Measurements from ENCODE around the gene EML6.

The EML6 gene

GRCh38 chr2:54879598-54880332 is 156.3 kb downstream of the EML6 start:
- no peak for DNase-seq (ENCODE audit: low read depth)
- H3K4me3 ChIP-seq (ENCODE audit: low read length), result no peak overlapping the region
- TF ChIP-seq, protein P1, sequence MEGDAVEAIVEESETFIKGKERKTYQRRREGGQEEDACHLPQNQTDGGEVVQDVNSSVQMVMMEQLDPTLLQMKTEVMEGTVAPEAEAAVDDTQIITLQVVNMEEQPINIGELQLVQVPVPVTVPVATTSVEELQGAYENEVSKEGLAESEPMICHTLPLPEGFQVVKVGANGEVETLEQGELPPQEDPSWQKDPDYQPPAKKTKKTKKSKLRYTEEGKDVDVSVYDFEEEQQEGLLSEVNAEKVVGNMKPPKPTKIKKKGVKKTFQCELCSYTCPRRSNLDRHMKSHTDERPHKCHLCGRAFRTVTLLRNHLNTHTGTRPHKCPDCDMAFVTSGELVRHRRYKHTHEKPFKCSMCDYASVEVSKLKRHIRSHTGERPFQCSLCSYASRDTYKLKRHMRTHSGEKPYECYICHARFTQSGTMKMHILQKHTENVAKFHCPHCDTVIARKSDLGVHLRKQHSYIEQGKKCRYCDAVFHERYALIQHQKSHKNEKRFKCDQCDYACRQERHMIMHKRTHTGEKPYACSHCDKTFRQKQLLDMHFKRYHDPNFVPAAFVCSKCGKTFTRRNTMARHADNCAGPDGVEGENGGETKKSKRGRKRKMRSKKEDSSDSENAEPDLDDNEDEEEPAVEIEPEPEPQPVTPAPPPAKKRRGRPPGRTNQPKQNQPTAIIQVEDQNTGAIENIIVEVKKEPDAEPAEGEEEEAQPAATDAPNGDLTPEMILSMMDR (conservative IDR thresholded peaks at IDR 0.05; ENCODE audit: low read depth, low read length), result no peak

- H3K4me3 ChIP-seq (ENCODE audit: low read length), result no peak overlapping the region
- TF ChIP-seq, protein P1 (conservative IDR thresholded peaks at IDR 0.05; ENCODE audit: low read depth, low read length), result no peak
- no peak for DNase-seq (ENCODE audit: low read depth)
Measured at GRCh38 chr2:54880428-54880827, 157.0 kb downstream of the EML6 start.

GRCh38 chr2:54881759-54882158 is 158.3 kb downstream of the EML6 start:
- H3K4me3 ChIP-seq (ENCODE audit: low read length), result no peak overlapping the region
- TF ChIP-seq, protein P1 (conservative IDR thresholded peaks at IDR 0.05; ENCODE audit: low read depth, low read length), result no peak
- DNase-seq (ENCODE audit: low read depth), result no peak

DNA sequence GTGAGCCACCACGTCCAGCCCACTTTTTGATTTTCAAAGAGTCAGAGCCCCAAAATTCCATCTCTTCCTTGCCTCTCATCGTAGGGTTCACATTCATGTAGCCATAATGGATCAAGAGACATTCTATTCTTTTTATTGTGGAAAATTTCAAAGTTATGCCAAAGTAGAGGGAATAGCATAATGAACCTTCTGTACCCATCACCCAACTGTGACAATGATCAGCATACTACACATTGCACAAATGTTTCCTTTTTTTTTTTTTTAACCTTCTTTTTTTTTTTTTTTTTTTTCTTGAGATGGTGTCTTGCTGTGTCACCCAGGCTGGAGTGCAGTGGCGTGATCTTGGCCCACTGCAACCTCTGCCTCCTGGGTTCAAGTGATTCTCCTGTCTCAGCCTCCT is 162.4 kb downstream of the EML6 start:
- no peak for DNase-seq (ENCODE audit: low read depth)
- TF ChIP-seq, protein P1 (conservative IDR thresholded peaks at IDR 0.05; ENCODE audit: low read depth, low read length), result no peak
- H3K4me3 ChIP-seq (ENCODE audit: low read length), result no peak overlapping the region

- H3K4me3 ChIP-seq (ENCODE audit: low read length), result no peak overlapping the region
- TF ChIP-seq, protein P1 (conservative IDR thresholded peaks at IDR 0.05; ENCODE audit: low read depth, low read length), result no peak
- DNase-seq (ENCODE audit: low read depth), result no peak
Measured at GRCh38 chr2:54887850-54888545, 164.5 kb downstream of the EML6 start.

DNA sequence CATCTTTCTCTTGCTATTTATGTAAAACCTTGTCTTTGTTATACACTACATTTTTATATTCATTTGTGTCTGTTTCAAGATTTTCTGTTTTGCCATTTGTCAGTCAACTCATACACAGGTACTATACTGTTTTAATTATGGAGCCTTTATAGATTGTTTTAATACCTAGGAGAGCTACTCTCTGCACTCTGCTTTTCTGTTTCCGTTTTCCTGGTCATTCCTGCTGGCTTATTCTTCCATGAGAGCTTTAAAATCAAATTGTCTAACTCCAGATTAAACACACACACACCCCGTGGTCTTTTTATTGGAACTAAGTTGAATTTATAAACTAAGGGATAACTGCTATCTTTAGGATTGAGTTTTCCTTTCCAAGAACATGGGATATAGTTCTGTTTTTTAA is 165.6 kb downstream of the EML6 start:
- no peak for DNase-seq (ENCODE audit: low read depth)
- TF ChIP-seq, protein P1 (conservative IDR thresholded peaks at IDR 0.05; ENCODE audit: low read depth, low read length), result no peak
- H3K4me3 ChIP-seq (ENCODE audit: low read length), result no peak overlapping the region

DNA sequence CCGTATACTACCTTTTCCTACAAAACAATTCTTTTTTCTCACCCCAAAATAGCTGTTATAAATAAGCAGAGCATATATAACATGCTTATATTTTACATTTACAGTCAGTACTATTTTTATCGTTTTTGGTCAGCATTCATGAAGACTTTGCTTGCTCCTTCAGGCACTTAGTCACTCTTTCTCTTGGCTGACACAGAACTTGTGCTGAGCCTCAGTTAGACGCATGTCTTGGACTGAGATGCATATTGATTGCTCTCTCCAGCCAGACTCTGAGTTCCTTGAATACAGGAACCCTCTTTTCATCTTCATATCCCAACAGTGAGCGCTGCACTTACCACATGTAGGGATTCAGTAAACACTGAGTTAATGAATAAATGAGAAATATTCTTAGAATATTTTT is 168.4 kb downstream of the EML6 start:
- DNase-seq (ENCODE audit: low read depth), result no peak
- TF ChIP-seq, protein P1 (conservative IDR thresholded peaks at IDR 0.05; ENCODE audit: low read depth, low read length), result no peak
- H3K4me3 ChIP-seq (ENCODE audit: low read length), result no peak overlapping the region

Data from retinal pigment epithelial cell (primary cell).